GM12878 (cell line): ENCODE data around the gene CD3E. TPM values are rescaled to one million over a fixed set of nuclear protein-coding genes. Genes with fewer than 3 reads are reported as not detected.

Experiments
- ATAC-seq: fragments of 200-7000 bp; cut with Tn5 transposase; 3 replicates; pipeline ENCODE4 v1.9.1; 2020; ENCODE audit warnings: mild to moderate bottlenecking, moderate library complexity
- BruUV-seq: library from RNA; stranded (reverse); fragments of 400-500 nt; replicated peaks from 2 replicates; lab custom pipeline; 2021; lab: Mats Ljungman, UMichigan
- CTCF ChIA-PET: fragments of 300-600 bp; sonication (Branson Sonifier 250); formaldehyde crosslinking; extraction: SDS; loops from one replicate; lab custom pipeline; 2021; ENCODE audit warnings: inconsistent platforms; lab: Yijun Ruan, JAX
- POLR2A ChIA-PET: fragments of 350-600 bp; formaldehyde crosslinking; extraction: SDS; loops from one replicate; lab custom pipeline; 2021; ENCODE audit warnings: inconsistent platforms; lab: Charles Lee
- RAD21 ChIA-PET: fragments of 300-600 bp; sonication (Branson Sonifier 250); formaldehyde crosslinking; loops from one replicate; lab custom pipeline; 2023; ENCODE audit warnings: antibody characterized with exemption; ENCODE audit not compliant: unreplicated experiment; lab: Charles Lee
- SMC1A ChIA-PET: fragments of 300-600 bp; sonication (Branson Sonifier 250); formaldehyde crosslinking; loops from one replicate; lab custom pipeline; 2023; ENCODE audit not compliant: unreplicated experiment, uncharacterized antibody; lab: Charles Lee
- DNase-seq: peaks from one replicate; pipeline ENCODE4 v3.0.0-alpha.2; 2011; ENCODE audit warnings: low read depth, low spot score
- FAIRE-seq: peaks from 3 replicates; lab custom pipeline; 2011; peaks lifted over from hg19 to GRCh38; lab: Jason Lieb, UNC
- H2AFZ ChIP-seq: 2 replicates; pipeline ENCODE4 v1.6.0; 2011; ENCODE audit warnings: low read depth, low read length, control low read depth; ENCODE audit not compliant: control insufficient read depth
- H3K27ac ChIP-seq: 2 replicates; pipeline ENCODE4 v1.5.1; 2011; ENCODE audit warnings: control low read depth; ENCODE audit not compliant: control insufficient read depth, insufficient read depth
- H3K27me3 ChIP-seq, 2 experiments: replicated peaks in 1 of 2; 2 replicates each; pipeline versions ENCODE4 v1.6.0 to v1.6.1; 2011; ENCODE audit warnings: low read length in 1 of 2; ENCODE audit not compliant: control insufficient read depth in 2 of 2, insufficient read depth in 2 of 2
- H3K36me3 ChIP-seq, 2 experiments: 2 replicates each; pipeline ENCODE4 v1.5.1; 2011; ENCODE audit warnings: low read length in 1 of 2; ENCODE audit not compliant: control insufficient read depth in 2 of 2, insufficient read depth in 2 of 2
- H3K4me1 ChIP-seq: 2 replicates; pipeline ENCODE4 v1.6.1; 2011; ENCODE audit warnings: mild to moderate bottlenecking, low read length, moderate library complexity, mixed read lengths; ENCODE audit not compliant: control insufficient read depth, insufficient read depth
- H3K4me2 ChIP-seq: 2 replicates; pipeline ENCODE4 v1.6.0; 2011; ENCODE audit warnings: control low read depth; ENCODE audit not compliant: control insufficient read depth, insufficient read depth
- H3K4me3 ChIP-seq: fragments of 200-600 bp; sonication (generic); 2 replicates; pipeline ENCODE4 v1.5.1; 2016
- H3K79me2 ChIP-seq: 2 replicates; pipeline ENCODE4 v1.6.0; 2011; ENCODE audit warnings: low read length; ENCODE audit not compliant: control insufficient read depth, insufficient read depth
- H3K9ac ChIP-seq: 2 replicates; pipeline ENCODE4 v1.8.0; 2011; ENCODE audit warnings: low read length, control low read depth, mixed read lengths; ENCODE audit not compliant: control insufficient read depth, insufficient read depth
- H3K9me3 ChIP-seq: replicated peaks from 3 replicates; pipeline ENCODE4 v1.5.1; 2011; ENCODE audit warnings: mild to moderate bottlenecking, low read length; ENCODE audit not compliant: control insufficient read depth, insufficient read depth
- H4K20me1 ChIP-seq: 2 replicates; pipeline ENCODE4 v1.6.0; 2011; ENCODE audit not compliant: control insufficient read depth, insufficient read depth
- BACH1 ChIP-seq: fragments of 450-650 bp; IDR thresholded peaks from 2 replicates; pipeline ENCODE4 v1.6.1; 2017; ENCODE audit warnings: mild to moderate bottlenecking, borderline replicate concordance
- SKIL ChIP-seq: fragments of 450-650 bp; IDR thresholded peaks from 2 replicates; pipeline ENCODE4 v1.6.1; 2017; ENCODE audit warnings: mild to moderate bottlenecking, low read depth, inconsistent platforms; ENCODE audit not compliant: poor library complexity, severe bottlenecking
- TBL1XR1 ChIP-seq: IDR thresholded peaks from 2 replicates; pipeline ENCODE4 v1.6.1; 2012; ENCODE audit warnings: low read depth, low read length, improper control_type of control experiment
- ZZZ3 ChIP-seq: IDR thresholded peaks from 2 replicates; pipeline ENCODE4 v1.6.1; 2011; ENCODE audit warnings: low read depth; ENCODE audit not compliant: control insufficient read depth, insufficient read length
- WGBS: methylation state at CpG from one replicate; pipeline ENCODE4 v1.1.6; 2016; ENCODE audit warnings: low lambda C conversion rate; ENCODE audit not compliant: insufficient replicate concordance, insufficient coverage; ENCODE audit errors: missing lambda C conversion rate; 5-methylcytosine and 5-hydroxymethylcytosine counted together
- in situ Hi-C: fragments of 300-500 bp; cut with MboI; formaldehyde crosslinking; loops from 9 replicates; pipeline ENCODE4 v1.14.3; 2018; ENCODE audit warnings: mixed read lengths
- intact Hi-C: fragments of 100-400 bp; cut with micrococcal nuclease; formaldehyde crosslinking; loops from one replicate; pipeline ENCODE4 v1.14.2; 2022; ENCODE audit not compliant: unreplicated experiment
- polyA plus RNA-seq, 11 experiments: library from polyadenylated mRNA; depleted of rRNA in 4 of 11; unstranded in 6 of 11; stranded (reverse) in 5 of 11; fragments of >200 nt; fragmentation: Nextera tagmentation in 4 of 11; fragmentation: Illumina TruSeq in 1 of 11; extraction: Ambion mirVana in 4 of 11; extraction: Trizol in 1 of 11; gene quantifications; 1 replicate in 1 of 11; 2 replicates in 10 of 11; pipeline versions ENCODE4 v1.2.1 to v1.2.3, GENCODE V29; 2011 to 2016; ENCODE audit warnings: inconsistent platforms in 2 of 11, missing spikeins in 2 of 11, low read depth in 1 of 11
- total RNA-seq, 4 experiments: library from RNA; depleted of rRNA in 3 of 4; stranded (reverse); fragments of >200 nt in 3 of 4; fragmentation: Illumina TruSeq in 1 of 4; extraction: Trizol in 1 of 4; gene quantifications; 2 replicates each; pipeline versions ENCODE4 v1.2.1 to v1.2.3, GENCODE V29; 2013 to 2021

CD3E gene
- total and polyA plus RNA-seq, 10 of the 15 experiments (the other 5 are each of a cell fraction or from before 2014, with no cell fraction given), result 0.10 to 17.3 (median 3.8) TPM

GRCh38 chr11:118282606-118283005, 21.9 kb upstream of the CD3E start:
- no peaks in the 10 kb centered on the region for H3K36me3 ChIP-seq
- DNase-seq (no peak), ATAC-seq (no peak), FAIRE-seq (no peak)
- TF ChIP-seq ZZZ3, result no peak
- no peak for TF ChIP-seq TBL1XR1
- no peak for TF ChIP-seq BACH1
- no peak for TF ChIP-seq SKIL
- CTCF ChIA-PET, result interaction anchor here (1.0 to 7.9 kb wide), 7 partner anchors 13 to 84 kb away, joined by 3 to 41 read pairs (median 4); no protein-coding TSS in a partner anchor
- peaks cover 9% of the 10 kb centered on the region; the same call in 1 of the 2 replicates for H3K4me1 ChIP-seq
- H3K9ac ChIP-seq, result no peak overlapping the region
- H3K4me3 ChIP-seq, result no peak overlapping the region
- intact Hi-C loops, result no loop called here
- SMC1A ChIA-PET, result interaction anchor here (0.9 to 4.5 kb wide), 7 partner anchors 22 to 84 kb away, joined by 3 to 28 read pairs (median 5); no protein-coding TSS in a partner anchor
- H3K27me3 ChIP-seq, result no peaks in the 10 kb centered on the region
- H4K20me1 ChIP-seq, result no peaks in the 10 kb centered on the region
- H2AFZ ChIP-seq, result no peak overlapping the region
- H3K4me2 ChIP-seq, result no peak overlapping the region
- WGBS, result 45% methylated on average over 6 of the region's 6 CpGs
- in situ Hi-C loops, result no loop called here
- no peaks in the 10 kb centered on the region for H3K79me2 ChIP-seq
- POLR2A ChIA-PET, result no interaction called here
- BruUV-seq, result no TSS peak
- H3K27ac ChIP-seq, result no peak overlapping the region
- RAD21 ChIA-PET, result interaction anchor here (1.3 to 1.5 kb wide), 2 partner anchors 26 to 84 kb away, joined by 3 read pairs; no protein-coding TSS in a partner anchor
- no peaks in the 10 kb centered on the region for H3K9me3 ChIP-seq
